HG03432 (cell line): Measurements from ENCODE around the gene ADAMTS9.
"Not testable (repeated sequence)": the region's sequence is repeated elsewhere in the genome, so short reads cannot be mapped to it uniquely, and the experiment has no call there.

ENCODE experiments used
- ATAC-seq: cut with Tn5 transposase; IDR thresholded peaks from one replicate; pipeline ENCODE4 v1.9.1; 2021; ENCODE audit warnings: mild to moderate bottlenecking, moderate library complexity; ENCODE audit not compliant: unreplicated experiment

ADAMTS9 gene

DNA sequence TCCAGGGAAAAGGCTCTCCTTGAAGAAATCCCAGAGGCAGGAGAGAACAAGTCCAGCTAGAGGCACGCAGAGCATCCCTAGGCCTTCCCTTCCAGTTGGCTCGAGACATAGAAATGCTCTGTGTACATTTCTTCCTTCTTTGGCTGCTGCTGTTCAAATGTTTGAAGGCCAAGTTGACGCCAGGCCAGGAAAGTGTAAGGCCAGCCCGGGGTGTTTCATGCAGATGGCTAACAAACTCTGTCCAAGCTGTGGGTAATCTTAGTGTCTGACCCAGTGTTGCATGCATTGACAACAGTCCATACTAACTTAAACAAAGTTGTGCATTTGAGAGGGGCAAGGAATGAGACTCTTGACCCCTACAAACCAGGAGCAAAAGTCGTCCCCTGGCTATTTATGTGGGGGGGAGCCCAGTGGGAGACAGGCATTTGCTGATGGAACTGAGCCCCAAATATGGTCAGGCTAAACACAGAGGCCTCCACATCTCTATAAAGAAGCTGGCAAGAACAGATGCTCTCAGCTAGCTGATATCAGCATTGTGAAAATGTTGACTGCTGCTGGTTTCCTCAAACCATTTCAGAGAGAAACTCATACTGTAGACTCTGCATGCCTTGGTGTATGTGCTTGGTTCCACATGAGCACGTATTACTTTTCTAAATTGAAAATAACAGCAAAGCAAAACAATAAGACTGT lies 139.5 kb downstream of the ADAMTS9 start:
- no peak for ATAC-seq

- ATAC-seq: no peak
These were observed 140.9 kb downstream of the ADAMTS9 start for GRCh38 chr3:64546856-64547255.

GRCh38 chr3:64545239-64545638 lies 142.6 kb downstream of the ADAMTS9 start:
- ATAC-seq: not testable (repeated sequence)

DNA sequence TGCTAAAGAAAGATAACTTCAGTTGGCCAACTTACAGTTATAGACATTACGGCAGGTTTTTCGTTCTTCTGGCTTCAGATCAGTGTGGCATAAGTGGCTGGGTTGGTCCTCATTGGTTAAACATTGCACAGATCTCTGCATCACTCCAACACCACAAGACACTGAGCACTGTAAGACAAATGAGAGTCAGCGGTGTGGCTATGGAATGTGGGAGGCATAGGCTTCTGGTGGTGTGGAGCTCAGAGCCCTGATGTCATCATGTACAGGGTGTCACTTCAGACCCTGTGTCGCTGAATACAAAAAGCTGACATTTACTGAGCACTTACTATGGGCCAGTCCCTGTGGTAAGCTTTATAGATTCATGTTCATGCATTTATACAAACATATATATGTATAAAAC lies 146.0 kb downstream of the ADAMTS9 start:
- no peak for ATAC-seq

DNA sequence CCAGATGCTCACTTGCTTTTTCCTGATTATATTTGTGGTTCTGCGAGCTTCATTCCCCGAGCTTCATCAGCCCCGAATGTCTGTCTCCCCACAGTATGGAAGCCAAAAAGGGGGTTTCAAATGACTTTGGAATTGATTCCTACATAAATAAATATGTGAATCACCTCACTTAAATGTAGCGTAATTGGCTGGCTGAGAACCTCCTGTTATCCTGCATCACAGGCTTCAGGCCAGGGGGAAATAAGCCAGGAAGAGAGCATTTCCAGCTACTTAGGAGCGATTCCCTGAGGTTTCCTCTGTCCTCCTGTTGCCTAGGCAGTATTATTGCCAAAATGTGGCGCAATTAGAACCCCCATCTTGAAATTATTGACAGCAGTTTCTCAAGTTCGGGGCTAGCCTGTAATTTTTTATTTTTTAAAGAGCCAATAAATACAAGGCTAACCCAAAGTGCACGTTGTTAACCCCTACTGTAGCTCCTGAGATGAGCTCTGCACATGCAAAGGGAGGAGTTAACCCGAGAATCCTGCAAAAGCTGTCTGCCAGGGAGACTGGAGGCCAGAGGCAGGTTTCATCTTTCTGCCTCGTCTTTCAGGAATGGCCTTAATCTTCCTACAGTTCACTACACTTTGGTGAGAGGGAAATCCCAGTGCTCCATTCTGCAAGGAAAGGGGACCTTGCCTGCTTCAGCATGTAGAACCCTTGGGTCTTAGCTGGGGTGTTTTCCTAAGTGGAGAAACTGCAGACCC lies 148.2 kb downstream of the ADAMTS9 start:
- ATAC-seq: no peak

DNA sequence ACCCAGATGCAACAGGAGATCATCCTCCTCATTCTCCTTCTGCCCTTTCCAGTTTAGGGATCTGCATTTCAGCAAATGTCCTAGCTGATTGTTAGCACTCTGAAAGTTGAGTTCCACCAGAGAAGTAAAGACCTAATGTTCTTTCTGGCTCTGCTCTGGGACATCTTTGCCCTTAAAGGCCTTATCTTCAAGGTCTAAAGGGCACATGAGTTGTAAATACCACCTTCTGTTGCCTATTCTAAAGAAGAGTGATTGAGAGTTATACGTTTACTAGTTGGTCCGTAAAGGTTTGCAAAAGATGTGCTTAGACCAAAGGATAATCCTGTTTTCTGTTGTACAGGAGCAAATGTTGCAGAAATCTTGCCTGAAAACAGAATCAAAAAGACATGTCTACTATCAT lies 151.6 kb downstream of the ADAMTS9 start:
- no peak for ATAC-seq

- peak; percentile 98 for ATAC-seq
These were observed 154.0 kb downstream of the ADAMTS9 start for GRCh38 chr3:64533617-64534317.

GRCh38 chr3:64530434-64531049 lies 157.3 kb downstream of the ADAMTS9 start:
- peak; percentile 42 for ATAC-seq

DNA sequence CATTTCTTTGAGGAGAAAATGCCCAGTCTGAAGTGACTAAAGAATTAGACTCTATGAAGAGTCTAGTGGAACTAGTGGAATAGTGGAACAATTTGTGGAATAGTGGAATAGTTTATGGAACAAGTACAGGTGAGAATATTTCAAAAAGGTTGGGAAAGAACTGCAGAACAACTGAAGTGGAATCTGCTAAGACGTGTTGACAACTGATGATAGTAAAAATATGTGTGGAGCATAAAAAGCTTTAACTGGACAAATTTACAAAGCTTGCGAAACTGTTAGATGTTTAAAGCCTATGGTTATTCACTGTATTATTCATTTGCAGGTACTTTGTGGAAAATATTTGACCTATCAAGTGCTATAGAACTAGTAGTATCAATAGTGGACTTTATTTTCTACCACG lies 164.5 kb downstream of the ADAMTS9 start:
- no peak for ATAC-seq

- no peak for ATAC-seq
These were observed 167.5 kb downstream of the ADAMTS9 start for GRCh38 chr3:64520334-64520733.

- ATAC-seq: no peak
These were observed 168.8 kb downstream of the ADAMTS9 start for GRCh38 chr3:64518950-64519349.

DNA sequence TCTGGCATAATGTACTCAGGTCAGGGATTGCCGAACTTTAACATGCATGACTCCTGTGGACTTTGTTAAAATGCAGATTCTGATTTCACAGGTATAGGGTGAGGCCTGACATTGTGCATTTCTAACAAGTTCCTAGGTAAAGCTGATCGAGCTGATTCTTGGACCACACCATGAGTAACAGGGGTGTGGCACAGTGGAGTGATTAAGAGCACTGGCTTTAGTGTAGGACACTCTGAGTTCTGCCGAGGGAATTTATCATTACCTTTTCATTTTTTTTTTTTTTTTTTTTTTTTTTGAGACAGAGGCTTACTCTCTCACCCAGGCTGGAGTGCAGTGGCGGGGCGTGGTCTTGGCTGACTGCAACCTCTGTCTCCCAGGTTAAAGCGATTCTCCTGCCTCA lies 169.3 kb downstream of the ADAMTS9 start:
- no peak for ATAC-seq

DNA sequence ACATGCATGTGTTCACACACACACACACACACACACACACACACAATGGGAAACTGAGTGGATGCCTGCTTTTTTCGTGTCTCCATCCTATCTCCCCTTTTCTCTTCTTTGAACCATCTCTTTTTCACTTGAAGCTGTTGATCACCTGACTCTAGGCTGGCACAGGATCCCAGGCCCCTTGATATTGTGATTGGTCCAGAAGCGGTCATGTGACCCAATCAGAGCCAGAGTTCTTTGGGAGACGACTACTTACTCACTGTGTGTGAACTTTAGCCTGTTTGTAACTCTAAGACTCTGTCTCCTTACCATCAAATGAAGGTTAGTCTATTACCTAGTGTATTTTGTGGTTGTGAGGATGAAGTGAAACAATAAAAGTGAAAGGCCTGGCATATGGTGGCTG lies 172.9 kb downstream of the ADAMTS9 start:
- ATAC-seq: no peak

DNA sequence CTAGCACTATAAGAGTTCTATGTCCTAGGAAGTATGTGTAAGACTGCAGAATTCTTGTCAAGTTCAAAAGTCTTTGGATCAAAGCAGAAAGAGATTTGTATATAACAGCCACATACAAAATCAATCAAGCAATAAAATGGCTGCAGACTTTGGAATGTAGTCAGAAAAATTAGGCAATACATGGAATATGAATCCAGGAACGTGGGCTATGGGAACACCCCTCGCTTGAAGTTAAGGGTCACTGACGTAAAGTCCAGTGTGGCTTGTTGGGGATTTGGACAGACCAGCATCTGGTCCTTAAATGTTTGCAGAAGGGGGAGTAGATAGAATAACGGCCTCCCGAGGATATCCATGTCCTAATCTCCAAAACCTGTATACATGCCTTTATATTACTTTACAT lies 178.6 kb downstream of the ADAMTS9 start:
- no peak for ATAC-seq

DNA sequence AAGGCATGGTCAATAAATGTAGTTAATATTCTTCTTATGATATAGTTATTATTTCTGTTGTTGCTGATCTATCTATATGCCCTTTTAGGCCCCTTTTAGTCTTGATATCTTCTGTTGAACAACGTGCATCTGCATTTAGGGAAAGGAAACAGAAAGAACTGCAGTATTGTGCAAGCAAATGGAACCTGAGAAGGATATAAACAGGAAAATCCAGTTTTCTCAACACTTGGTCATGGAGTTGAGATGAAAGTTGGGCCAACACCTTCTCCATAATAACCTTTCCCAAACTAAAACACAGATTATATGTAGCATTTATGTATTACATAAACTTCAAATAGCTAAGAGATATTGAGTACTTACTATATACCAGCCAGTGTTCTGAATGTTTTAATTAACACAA lies 179.7 kb downstream of the ADAMTS9 start:
- no peak for ATAC-seq

GRCh38 chr3:64506255-64506654 lies 181.5 kb downstream of the ADAMTS9 start:
- no peak for ATAC-seq

GRCh38 chr3:64505419-64505818 lies 182.4 kb downstream of the ADAMTS9 start:
- ATAC-seq: peak; percentile 64

- no peak for ATAC-seq
These were observed 185.5 kb downstream of the ADAMTS9 start for GRCh38 chr3:64502284-64502683.

GRCh38 chr3:64501298-64501906 lies 186.4 kb downstream of the ADAMTS9 start:
- ATAC-seq: no peak

DNA sequence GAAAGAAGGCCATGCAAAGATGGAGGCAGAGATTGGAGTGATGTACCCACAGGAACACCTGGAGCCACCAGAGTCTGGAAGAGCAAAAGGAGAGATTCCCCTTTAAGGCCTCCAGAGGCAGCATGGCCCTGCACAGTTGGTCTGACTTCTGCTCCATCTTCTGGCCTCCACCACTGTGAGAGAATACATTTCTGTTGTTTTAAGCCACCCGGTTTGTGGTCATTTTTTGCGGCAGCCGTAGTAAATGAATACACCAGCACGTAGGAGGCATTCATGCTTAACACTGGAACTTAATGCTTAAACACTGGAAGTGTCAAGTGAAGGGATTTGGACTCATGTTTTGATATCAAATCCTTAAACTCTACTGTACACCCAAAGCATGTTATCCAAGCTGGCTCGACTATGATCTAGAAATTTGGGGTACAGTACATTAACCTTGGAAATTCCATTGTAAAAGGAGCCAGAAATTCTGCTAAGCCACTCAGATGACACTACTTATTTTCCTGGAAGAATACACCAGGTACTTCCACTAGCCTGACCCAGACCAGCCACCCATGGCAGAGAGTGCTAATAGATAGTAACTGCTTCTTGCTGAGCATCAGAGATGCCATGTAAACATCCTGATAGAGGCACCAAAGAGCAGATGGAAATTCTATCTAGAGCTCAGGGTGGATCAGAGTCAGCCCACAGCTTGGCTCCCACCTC lies 190.9 kb downstream of the ADAMTS9 start:
- no peak for ATAC-seq
